NOMO-1 treated with dmso at 0.1 percent for 144 hours (cell line): ENCODE data around the gene SLC9A8.
"Not testable (repeated sequence)": the region's sequence is repeated elsewhere in the genome, so short reads cannot be mapped to it uniquely, and the experiment has no call there.

Experiments
- DNase-seq: peaks from one replicate; lab custom pipeline; 2025; ENCODE audit not compliant: unreplicated experiment; lab: John Stamatoyannopoulos, UW

The SLC9A8 gene

GRCh38 chr20:49846206-49846807, 33.7 kb downstream of the SLC9A8 start:
- DNase-seq: no peak

- DNase-seq: no peak
Measured at GRCh38 chr20:49850463-49851230, 38.0 kb downstream of the SLC9A8 start.

- DNase-seq: no peak
Measured at GRCh38 chr20:49851231-49851705, 38.6 kb downstream of the SLC9A8 start.

DNA sequence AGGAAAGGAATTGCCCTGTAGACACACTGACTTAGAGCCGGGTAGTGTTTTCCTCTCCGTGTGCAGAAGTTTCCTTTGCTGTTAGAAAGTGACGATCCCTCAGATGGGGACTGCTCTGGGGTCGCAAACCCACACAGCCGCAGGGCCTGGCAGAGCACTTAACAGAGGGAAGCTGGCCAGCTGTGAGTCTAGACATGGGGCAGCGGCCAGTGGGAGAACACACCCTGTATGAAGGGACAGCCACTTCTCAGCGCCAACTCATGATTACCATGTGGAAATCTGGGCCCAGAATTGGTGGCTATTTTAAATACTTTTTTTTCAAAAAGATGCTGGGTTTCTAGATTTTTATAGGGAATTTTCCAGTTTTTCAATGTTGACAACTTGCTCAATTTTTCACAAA, 39.4 kb downstream of the SLC9A8 start:
- DNase-seq: no peak

DNA sequence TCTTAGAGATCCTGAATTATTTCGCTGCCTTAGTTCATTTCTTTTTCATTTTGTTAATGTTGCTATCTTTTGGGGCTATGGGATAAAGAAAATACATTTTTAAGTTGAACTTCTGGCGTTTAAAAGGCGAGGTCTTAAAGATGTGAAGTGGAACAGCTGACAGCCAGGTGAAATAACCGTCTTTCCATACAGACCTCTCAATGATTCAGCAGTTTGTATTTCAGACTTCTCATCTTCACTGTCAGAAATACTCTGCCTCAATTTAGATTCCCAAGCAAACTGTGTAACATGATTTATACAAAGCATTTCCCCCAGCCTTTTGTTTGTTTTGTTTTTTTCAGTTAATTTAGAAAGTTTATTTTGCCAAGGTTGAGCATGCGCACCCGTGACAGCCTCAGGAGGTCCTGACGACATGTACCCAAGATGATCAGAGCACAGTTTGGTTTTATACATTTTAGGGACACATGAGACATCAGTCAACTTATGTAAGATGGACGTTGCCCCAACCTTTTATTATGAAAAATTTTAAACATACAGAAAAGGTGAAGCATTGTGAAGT, 40.0 kb downstream of the SLC9A8 start:
- DNase-seq: no peak

DNA sequence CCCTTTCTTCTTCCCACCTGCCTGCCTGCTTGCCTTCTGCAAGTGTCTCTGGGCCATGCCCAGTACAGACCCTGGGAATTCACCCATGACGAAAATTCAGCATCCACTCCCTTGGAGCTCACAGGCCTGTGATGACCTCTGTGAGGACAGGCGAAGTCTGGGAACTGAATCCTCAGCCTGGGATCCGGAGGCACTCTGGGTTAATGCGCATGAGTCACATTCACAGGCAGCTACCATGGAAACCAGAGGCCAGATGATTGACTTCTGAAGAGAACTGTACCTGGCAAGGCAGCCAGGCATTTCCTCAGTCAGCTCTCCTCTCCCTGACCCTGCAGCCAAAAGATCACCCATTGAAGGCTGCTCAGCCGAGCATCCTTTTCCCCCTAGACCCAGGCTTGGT, 41.0 kb downstream of the SLC9A8 start:
- no peak for DNase-seq

GRCh38 chr20:49854190-49854875, 41.7 kb downstream of the SLC9A8 start:
- DNase-seq: no peak

- no peak for DNase-seq
Measured at GRCh38 chr20:49856904-49857303, 44.3 kb downstream of the SLC9A8 start.

- DNase-seq: no peak
Measured at GRCh38 chr20:49858076-49858585, 45.5 kb downstream of the SLC9A8 start.

GRCh38 chr20:49859011-49859410, 46.4 kb downstream of the SLC9A8 start:
- no peak for DNase-seq

GRCh38 chr20:49859807-49860206, 47.2 kb downstream of the SLC9A8 start:
- no peak for DNase-seq

DNA sequence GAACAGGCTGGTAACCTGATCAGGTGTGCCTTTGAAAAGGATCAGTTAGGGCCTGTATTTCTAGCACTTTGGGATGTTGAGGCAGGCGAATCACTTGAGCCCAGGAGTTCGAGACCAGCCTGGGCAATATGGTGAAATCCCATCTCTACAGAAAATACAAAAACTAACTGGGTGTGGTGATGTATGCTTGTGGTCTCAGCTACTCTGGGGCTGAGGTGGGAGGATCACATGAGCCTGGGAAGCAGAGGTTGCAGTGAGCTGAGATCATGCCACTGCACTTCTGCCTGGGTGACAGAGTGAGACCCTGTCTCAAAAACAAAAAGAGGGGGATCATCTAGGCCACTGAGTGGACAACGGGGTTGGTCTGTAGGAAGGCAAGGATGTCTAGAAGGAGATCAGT, 48.6 kb downstream of the SLC9A8 start:
- DNase-seq: not testable (repeated sequence)

DNA sequence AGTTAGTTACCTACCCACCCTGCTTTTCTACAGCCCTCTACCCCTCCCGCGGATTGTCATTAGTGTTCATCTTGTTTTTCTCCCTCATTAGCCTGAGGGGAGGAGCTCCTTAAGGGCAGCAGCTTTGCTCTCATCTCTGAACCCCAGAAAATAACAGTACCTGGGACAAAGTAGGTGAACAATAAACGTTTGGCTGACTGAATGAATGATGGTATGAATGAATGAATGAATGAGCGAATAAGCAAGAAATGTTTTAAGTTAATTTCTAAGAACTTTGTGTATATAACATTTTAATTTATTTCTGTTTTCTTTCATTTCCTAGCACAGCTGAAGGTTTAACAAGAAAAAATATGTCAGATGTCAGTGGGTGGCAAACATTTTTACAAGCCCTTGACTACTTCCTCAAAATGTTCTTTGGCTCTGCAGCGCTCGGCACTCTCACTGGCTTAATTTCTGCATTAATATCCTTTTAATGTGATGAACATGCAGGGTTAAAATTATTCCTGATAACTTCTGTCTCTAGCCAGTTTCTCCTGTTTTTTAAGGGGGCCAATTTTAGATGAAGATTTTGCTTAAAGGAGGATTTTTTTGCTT, 50.1 kb downstream of the SLC9A8 start:
- no peak for DNase-seq

DNA sequence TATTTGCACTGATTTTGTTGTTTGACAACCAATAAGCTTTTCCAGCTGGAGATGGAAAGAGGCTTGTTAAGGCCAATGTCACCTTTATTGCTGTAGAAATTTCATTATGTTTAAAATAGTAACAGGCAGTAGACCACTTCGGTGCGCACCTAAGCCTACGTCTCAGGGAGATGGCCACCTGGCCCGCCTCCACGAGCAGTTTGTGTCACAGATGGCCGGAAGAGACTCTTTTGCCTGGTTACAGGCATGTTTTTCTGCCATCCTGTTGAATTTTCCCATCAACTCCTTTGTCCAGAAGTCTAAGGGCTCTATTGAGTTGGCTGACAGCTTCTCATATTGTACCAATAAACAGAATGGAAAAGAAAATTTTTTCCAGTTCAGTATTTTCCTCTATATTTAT, 51.0 kb downstream of the SLC9A8 start:
- DNase-seq: no peak

DNA sequence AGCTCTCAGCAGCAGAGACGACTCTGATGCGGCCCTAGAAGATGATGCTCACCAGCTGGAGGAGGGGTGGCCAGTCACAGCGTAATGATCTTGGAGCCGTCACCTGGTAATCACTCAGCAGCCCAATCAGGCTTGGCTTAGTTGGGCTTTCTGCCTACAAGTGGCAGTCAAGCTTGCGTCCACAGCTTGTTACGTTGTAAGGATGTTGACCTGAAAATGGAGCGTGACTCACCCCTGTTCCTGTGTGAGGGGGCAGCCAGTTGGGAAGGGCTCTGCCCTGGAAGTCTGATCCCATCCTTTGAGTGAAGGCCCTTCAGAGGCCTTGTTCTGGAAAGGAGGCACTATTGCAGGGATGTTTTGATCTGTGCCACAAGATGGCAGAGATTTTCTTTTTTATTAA, 52.9 kb downstream of the SLC9A8 start:
- DNase-seq: no peak

- no peak for DNase-seq
Measured at GRCh38 chr20:49866051-49866450, 53.4 kb downstream of the SLC9A8 start.

DNA sequence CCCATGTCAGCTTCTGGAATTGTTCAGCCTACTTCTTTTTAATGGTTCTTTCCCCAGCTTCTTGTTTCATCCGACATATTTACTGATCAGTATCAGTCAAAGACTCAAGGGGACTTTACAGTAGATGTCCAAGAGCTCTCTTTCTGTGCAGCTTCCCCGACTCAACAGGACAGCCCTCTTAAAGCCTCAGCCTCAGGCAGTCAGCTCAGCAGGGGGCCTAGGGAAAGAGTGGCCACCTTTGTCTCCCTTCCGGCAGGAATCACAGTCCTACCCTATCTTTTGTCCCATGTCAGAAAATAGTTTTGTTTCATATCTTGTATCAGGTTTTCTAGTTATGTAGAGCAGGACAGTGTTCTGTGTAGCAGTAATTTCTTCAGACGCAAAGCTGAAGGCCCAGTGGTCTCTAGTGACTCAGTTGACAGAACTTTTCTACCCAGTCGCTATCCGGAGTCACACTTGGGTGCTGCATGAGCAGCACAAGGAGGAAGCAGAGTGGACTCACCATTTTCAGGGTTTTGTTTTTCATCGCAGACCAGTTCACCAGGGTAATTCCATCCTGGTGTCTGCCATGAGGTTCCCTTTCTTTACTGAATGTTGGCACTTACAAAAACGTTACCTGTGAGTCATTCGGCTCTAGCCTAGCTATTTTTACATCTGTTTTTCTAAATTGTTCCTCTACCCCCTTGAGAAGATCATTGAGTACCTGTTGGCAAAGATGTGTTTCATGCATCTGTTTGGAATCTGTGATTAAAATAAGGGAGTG, 55.0 kb downstream of the SLC9A8 start:
- DNase-seq: no peak

GRCh38 chr20:49868538-49868937, 55.9 kb downstream of the SLC9A8 start:
- DNase-seq: no peak

- DNase-seq: no peak
Measured at GRCh38 chr20:49868964-49869363, 56.3 kb downstream of the SLC9A8 start.

GRCh38 chr20:49870261-49870660, 57.6 kb downstream of the SLC9A8 start:
- DNase-seq: no peak
